NCI-H2107 (cell line): ENCODE results near the gene MAP7D3.
"Not testable (repeated sequence)": the region's sequence is repeated elsewhere in the genome, so short reads cannot be mapped to it uniquely, and the experiment has no call there.

Source experiments
- DNase-seq: peaks from one replicate; lab custom pipeline; 2025; lab: John Stamatoyannopoulos, UW

Gene MAP7D3

GRCh38 chrX:136183172-136183571 lies 68.0 kb downstream of the MAP7D3 start:
- DNase-seq, result no peak

- no peak for DNase-seq
Measured at GRCh38 chrX:136182414-136182813, 68.8 kb downstream of the MAP7D3 start.

- no peak for DNase-seq
Measured at GRCh38 chrX:136179133-136179532, 72.1 kb downstream of the MAP7D3 start.

GRCh38 chrX:136176399-136176825 lies 74.8 kb downstream of the MAP7D3 start:
- DNase-seq, result no peak

GRCh38 chrX:136171420-136171819 lies 79.8 kb downstream of the MAP7D3 start:
- no peak for DNase-seq

GRCh38 chrX:136170139-136170800 lies 80.9 kb downstream of the MAP7D3 start:
- DNase-seq, result no peak

- DNase-seq, result no peak
Measured at GRCh38 chrX:136168929-136169735, 82.1 kb downstream of the MAP7D3 start.

GRCh38 chrX:136167989-136168388 lies 83.2 kb downstream of the MAP7D3 start:
- DNase-seq, result not testable (repeated sequence)

- no peak for DNase-seq
Measured at GRCh38 chrX:136166221-136166855, 84.9 kb downstream of the MAP7D3 start.

GRCh38 chrX:136165406-136165805 lies 85.8 kb downstream of the MAP7D3 start:
- no peak for DNase-seq

- DNase-seq, result no peak
Measured at GRCh38 chrX:136163689-136164088, 87.5 kb downstream of the MAP7D3 start.
